A549 (cell line): ENCODE data around the gene BTBD3. TPM values are rescaled to one million over a fixed set of nuclear protein-coding genes. Genes with fewer than 3 reads are reported as not detected.

Experiments used
- ATAC-seq, 2 experiments: fragments of 200-7000 bp in 1 of 2; fragments of >200 bp in 1 of 2; cut with Nextera tagmentation in 1 of 2; cut with Tn5 transposase in 1 of 2; 3 replicates each; pipeline versions ENCODE4 v1.8.0 to v1.9.1; 2018 to 2020; ENCODE audit warnings: mild to moderate bottlenecking in 1 of 2, moderate library complexity in 1 of 2
- CTCF ChIA-PET: fragments of 300-600 bp; sonication (Branson Sonifier 250); formaldehyde crosslinking; extraction: SDS; loops from one replicate; lab custom pipeline; 2021; ENCODE audit warnings: antibody characterized with exemption, inconsistent platforms; lab: Yijun Ruan, JAX
- POLR2A ChIA-PET: fragments of 350-600 bp; formaldehyde crosslinking; extraction: SDS; loops from one replicate; lab custom pipeline; 2021; ENCODE audit warnings: antibody characterized with exemption, inconsistent platforms; lab: Yijun Ruan, JAX
- DNase-seq, 2 experiments: peaks; one replicate each; pipeline versions ENCODE4 v3.0.0 to v3.0.0-alpha.2; 2011 to 2016; ENCODE audit warnings: low read depth in 1 of 2, low spot score in 1 of 2
- FAIRE-seq: peaks from 2 replicates; lab custom pipeline; 2011; peaks lifted over from hg19 to GRCh38; lab: Jason Lieb, UNC
- H3K27ac ChIP-seq, 2 experiments: fragments of >200 bp; sonication (Bioruptor Twin); formaldehyde crosslinking; 3 replicates each; pipeline ENCODE4 v1.5.1; 2016 to 2017
- H3K4me1 ChIP-seq: fragments of >200 bp; sonication (Bioruptor Twin); formaldehyde crosslinking; 3 replicates; pipeline ENCODE4 v1.6.1; 2016
- H3K4me2 ChIP-seq: fragments of >200 bp; sonication (Bioruptor Twin); formaldehyde crosslinking; 3 replicates; pipeline ENCODE4 v1.6.1; 2016
- H3K4me3 ChIP-seq: fragments of >200 bp; sonication (Bioruptor Twin); formaldehyde crosslinking; 3 replicates; pipeline ENCODE4 v1.5.1; 2016
- H3K9me3 ChIP-seq: fragments of >200 bp; sonication (Bioruptor Twin); formaldehyde crosslinking; 3 replicates; pipeline ENCODE4 v1.6.1; 2016
- CBX2 ChIP-seq: fragments of 200-600 bp; sonication (generic); IDR thresholded peaks from 2 replicates; pipeline ENCODE4 v1.6.1; 2016; ENCODE audit warnings: low read depth, mild to moderate bottlenecking, borderline replicate concordance
- CEBPB ChIP-seq, 2 experiments: fragments of >200 bp in 1 of 2; sonication (Bioruptor Twin) in 1 of 2; formaldehyde crosslinking in 1 of 2; IDR thresholded peaks; 2 replicates each; pipeline ENCODE4 v1.6.1; 2012 to 2016
- E2F6 ChIP-seq: IDR thresholded peaks from 2 replicates; pipeline ENCODE4 v1.6.1; 2012; ENCODE audit warnings: low read depth, borderline replicate concordance
- EHMT2 ChIP-seq: fragments of 200-600 bp; sonication (generic); IDR thresholded peaks from 2 replicates; pipeline ENCODE4 v1.6.1; 2016; ENCODE audit warnings: antibody characterized with exemption, low read depth, mild to moderate bottlenecking, moderate library complexity
- FOXS1 ChIP-seq: fragments of 250-450 bp; sonication (Bioruptor Pico); IDR thresholded peaks from 2 replicates; pipeline ENCODE4 v1.5.0; 2020; ENCODE audit warnings: mild to moderate bottlenecking, moderate library complexity
- KDM1A ChIP-seq: fragments of 200-600 bp; sonication (generic); IDR thresholded peaks from 2 replicates; pipeline ENCODE4 v1.6.1; 2016; ENCODE audit warnings: low read depth, mild to moderate bottlenecking
- NPAS2 ChIP-seq: fragments of 250-450 bp; sonication (Bioruptor Pico); IDR thresholded peaks from 2 replicates; pipeline ENCODE4 v1.8.0; 2022; ENCODE audit warnings: mild to moderate bottlenecking, moderate library complexity, borderline replicate concordance
- NR3C1 ChIP-seq: fragments of >200 bp; sonication (Bioruptor Twin); formaldehyde crosslinking; IDR thresholded peaks from 3 replicates; pipeline ENCODE4 v1.6.1; 2017
- RAD21 ChIP-seq, 2 experiments: fragments of >200 bp in 1 of 2; sonication (Bioruptor Twin) in 1 of 2; formaldehyde crosslinking in 1 of 2; IDR thresholded peaks in 1 of 2; conservative IDR thresholded peaks in 1 of 2; 2 replicates in 1 of 2; 3 replicates in 1 of 2; pipeline ENCODE4 v1.6.1; 2012 to 2018; ENCODE audit warnings: inconsistent platforms in 1 of 2
- ZC3H11A ChIP-seq: fragments of 450-650 bp; IDR thresholded peaks from 2 replicates; pipeline ENCODE4 v1.6.1; 2014; ENCODE audit warnings: antibody characterized with exemption, mild to moderate bottlenecking
- ZFP36 ChIP-seq: fragments of 450-650 bp; IDR thresholded peaks from 2 replicates; pipeline ENCODE4 v1.6.1; 2014; ENCODE audit warnings: borderline replicate concordance; ENCODE audit not compliant: partially characterized antibody
- WGBS: methylation state at CpG from one replicate; pipeline ENCODE4 v1.1.6; 2017; ENCODE audit errors: missing lambda C conversion rate; 5-methylcytosine and 5-hydroxymethylcytosine counted together
- polyA plus RNA-seq, 4 experiments: library from polyadenylated mRNA; depleted of rRNA in 3 of 4; stranded (reverse); fragments of >200 nt; fragmentation: RNase III in 1 of 4; extraction: RNeasy Plus Mini Kit Qiagen cat#74134 plus additional on column Dnase treatment in 1 of 4; gene quantifications; 2 replicates in 3 of 4; 3 replicates in 1 of 4; pipeline ENCODE4 v1.2.3, GENCODE V29; 2011 to 2017

BTBD3 gene
- polyA plus RNA-seq, 2 of the 4 experiments (the other 2 are of a cell fraction), result 16.3 to 47.1 TPM

- FAIRE-seq (no peak), ATAC-seq (no peak), DNase-seq (no peak)
- Histone ChIP-seq H3K4me1 (no peaks in the 10 kb centered on the region), H3K27ac (no peak overlapping the region), H3K4me3 (no peak overlapping the region), H3K9me3 (no peaks in the 10 kb centered on the region), H3K4me2 (no peak overlapping the region)
- POLR2A ChIA-PET, result no interaction called here
- WGBS, result 10% methylated on average over 3 of the region's 3 CpGs
- no peak for TF ChIP-seq CBX2
- no peak for TF ChIP-seq EHMT2
- TF ChIP-seq, all 56 proteins: peak for 0
- CTCF ChIA-PET, result no interaction called here
Observed at GRCh38 chr20:11970243-11970836, 52.6 kb downstream of the BTBD3 start.

GRCh38 chr20:11972478-11972877, 54.8 kb downstream of the BTBD3 start:
- POLR2A ChIA-PET, result no interaction called here
- WGBS, result 13% methylated on average over 2 of the region's 2 CpGs

More at GRCh38 chr20:11972478-11972877, 54.8 kb downstream of the BTBD3 start:
- H3K4me3 ChIP-seq, result no peak overlapping the region
- no peak for DNase-seq
- no peak overlapping the region for H3K27ac ChIP-seq
- ATAC-seq, result no peak
- no peaks in the 10 kb centered on the region for H3K4me1 ChIP-seq
- TF ChIP-seq E2F6 (no peak), ZC3H11A (no peak), NPAS2 (CRISPR knock-in tag) (no peak), ZFP36 (no peak), RAD21 (conservative IDR thresholded peaks at IDR 0.05 in 1 of 2, IDR thresholded peaks at IDR 0.05 in 1 of 2) (no peak), FOXS1 (no peak), NR3C1 (no peak), CEBPB (IDR thresholded peaks at IDR 0.05) (no peak), KDM1A (no peak)
- CTCF ChIA-PET, result interaction anchor here (1.2 kb wide), 1 partner anchor 20 kb away, joined by 4 read pairs; no protein-coding TSS in a partner anchor
- H3K9me3 ChIP-seq, result no peaks in the 10 kb centered on the region
- no peak overlapping the region for H3K4me2 ChIP-seq
- FAIRE-seq, result no peak
